Adipose tissue (tissue), 3 donors: ENCODE measurements around the gene TPRN. TPM values are rescaled to one million over a fixed set of nuclear protein-coding genes. Genes with fewer than 3 reads are reported as not detected.

Source experiments
- polyA plus RNA-seq, 3 donors: library from polyadenylated mRNA; stranded (reverse); fragments of 200-250 nt; gene quantifications; one replicate each; pipeline ENCODE4 v1.2.3, GENCODE V29; 2013
- donor health status: healthy with polysubstance abuse.
- donor health status: Bipolar disorder and iron deficiency.
- donor health status: healthy.

TPRN gene
- polyA plus RNA-seq, 3 donors, result 4.3 to 67.8 (median 4.5) TPM

Other genes starting within 250 kb of the TPRN start
- gene LCN12, start 248.5 kb downstream of the TPRN start, polyA plus RNA-seq, result 1 to 10 TPM in 1 of 3 donors, under 1 TPM in 1, not detected in 1; 0.67 to 1.4 TPM
- 100 to 1,000 TPM in 1 of 3 donors, 10 to 100 TPM in 2; 22.4 to 185 (median 74.9) TPM for gene PTGDS, start 223.2 kb downstream of the TPRN start, polyA plus RNA-seq
- under 1 TPM in 2 of 3 donors, not detected in 1; 0.10 to 0.45 TPM for gene LCNL1, start 217.7 kb downstream of the TPRN start, polyA plus RNA-seq
- gene PAXX, start 208.3 kb downstream of the TPRN start, polyA plus RNA-seq, result 10 to 100 TPM; 34.1 to 51.5 (median 49.1) TPM
- gene CLIC3, start 204.2 kb downstream of the TPRN start, polyA plus RNA-seq, result 1 to 10 TPM in 2 of 3 donors, under 1 TPM in 1; 0.33 to 3.0 (median 3.0) TPM
- 10 to 100 TPM; 15.8 to 42.9 (median 33.1) TPM for gene ABCA2, start 172.5 kb downstream of the TPRN start, polyA plus RNA-seq
- gene FUT7, start 168.7 kb downstream of the TPRN start, polyA plus RNA-seq, result 1 to 10 TPM in 2 of 3 donors, under 1 TPM in 1; 0.10 to 1.5 (median 1.1) TPM
- gene NPDC1, start 154.6 kb downstream of the TPRN start, polyA plus RNA-seq, result 100 to 1,000 TPM in 2 of 3 donors, 10 to 100 TPM in 1; 45.3 to 213 (median 113) TPM
- gene ENTPD2, start 146.7 kb downstream of the TPRN start, polyA plus RNA-seq, result 1 to 10 TPM in 2 of 3 donors, under 1 TPM in 1; 0.61 to 1.6 (median 1.3) TPM
- under 1 TPM; 0.11 to 0.34 (median 0.18) TPM for gene SAPCD2, start 130.2 kb downstream of the TPRN start, polyA plus RNA-seq
- gene UAP1L1, start 123.2 kb downstream of the TPRN start, polyA plus RNA-seq, result 1 to 10 TPM; 3.8 to 9.0 (median 6.0) TPM
- 10 to 100 TPM; 25.8 to 41.6 (median 31.2) TPM for gene MAN1B1, start 113.8 kb downstream of the TPRN start, polyA plus RNA-seq
- gene DPP7, start 86.0 kb downstream of the TPRN start, polyA plus RNA-seq, result 100 to 1,000 TPM; 132 to 152 (median 140) TPM
- gene GRIN1, start 61.6 kb downstream of the TPRN start, polyA plus RNA-seq, result under 1 TPM in 1 of 3 donors, not detected in 2; 0.26 TPM
- gene LRRC26, start 30.7 kb downstream of the TPRN start, polyA plus RNA-seq, result under 1 TPM in 2 of 3 donors, not detected in 1; 0.40 to 0.47 TPM
- gene TMEM210, start 28.7 kb downstream of the TPRN start, polyA plus RNA-seq, result not detected
- 10 to 100 TPM; 27.5 to 39.9 (median 38.6) TPM for gene ANAPC2, start 12.2 kb downstream of the TPRN start, polyA plus RNA-seq
- gene SSNA1, start 12.1 kb downstream of the TPRN start, polyA plus RNA-seq, result 100 to 1,000 TPM in 1 of 3 donors, 10 to 100 TPM in 2; 70.9 to 103 (median 98.2) TPM
- gene TMEM203, start 4.9 kb upstream of the TPRN start, polyA plus RNA-seq, result 10 to 100 TPM; 16.8 to 23.5 (median 22.8) TPM
- 1 to 10 TPM; 4.9 to 8.4 (median 8.2) TPM for gene NDOR1, start 5.0 kb upstream of the TPRN start, polyA plus RNA-seq
- gene RNF208, start 21.5 kb upstream of the TPRN start, polyA plus RNA-seq, result 1 to 10 TPM; 2.8 to 4.0 (median 3.5) TPM
- gene CYSRT1, start 24.4 kb upstream of the TPRN start, polyA plus RNA-seq, result under 1 TPM in 2 of 3 donors, not detected in 1; 0.20 to 0.88 TPM
- under 1 TPM in 1 of 3 donors, not detected in 2; 0.18 TPM for gene RNF224, start 26.8 kb upstream of the TPRN start, polyA plus RNA-seq
- under 1 TPM in 2 of 3 donors, not detected in 1; 0.04 to 0.06 TPM for gene SLC34A3, start 30.2 kb upstream of the TPRN start, polyA plus RNA-seq
- gene TUBB4B, start 40.5 kb upstream of the TPRN start, polyA plus RNA-seq, result 100 to 1,000 TPM in 2 of 3 donors, 10 to 100 TPM in 1; 88.8 to 317 (median 145) TPM
- under 1 TPM in 1 of 3 donors, not detected in 2; 0.16 TPM for gene STPG3, start 50.5 kb upstream of the TPRN start, polyA plus RNA-seq
- 10 to 100 TPM; 36.1 to 38.9 (median 37.9) TPM for gene NELFB, start 54.6 kb upstream of the TPRN start, polyA plus RNA-seq
- gene TOR4A, start 77.0 kb upstream of the TPRN start, polyA plus RNA-seq, result 1 to 10 TPM; 2.1 to 5.8 (median 5.5) TPM
- 1 to 10 TPM; 2.3 to 5.9 (median 3.8) TPM for gene NRARP, start 101.5 kb upstream of the TPRN start, polyA plus RNA-seq
- gene EXD3, start 222.4 kb upstream of the TPRN start, polyA plus RNA-seq, result 10 to 100 TPM in 2 of 3 donors, 1 to 10 TPM in 1; 7.6 to 38.5 (median 14.0) TPM
- 1 to 10 TPM; 2.0 to 6.8 (median 3.1) TPM for gene NOXA1, start 222.7 kb upstream of the TPRN start, polyA plus RNA-seq
- 1 to 10 TPM in 1 of 3 donors, under 1 TPM in 1, not detected in 1; 0.66 to 1.1 TPM for gene ENTPD8, start 240.6 kb upstream of the TPRN start, polyA plus RNA-seq